GM19324 (cell line): ENCODE measurements around the gene NCOA1.
A peak's percentile ranks its signal among the peaks of the same experiment; 100 is the strongest.

Source experiments
- ATAC-seq: cut with Tn5 transposase; IDR thresholded peaks from one replicate; pipeline ENCODE4 v1.9.1; 2021; ENCODE audit warnings: mild to moderate bottlenecking, moderate library complexity; ENCODE audit not compliant: unreplicated experiment, low FRiP score

NCOA1 gene

GRCh38 chr2:24620936-24621335, 129.9 kb downstream of the NCOA1 start:
- no peak for ATAC-seq

GRCh38 chr2:24621779-24622538, 130.9 kb downstream of the NCOA1 start:
- no peak for ATAC-seq

DNA sequence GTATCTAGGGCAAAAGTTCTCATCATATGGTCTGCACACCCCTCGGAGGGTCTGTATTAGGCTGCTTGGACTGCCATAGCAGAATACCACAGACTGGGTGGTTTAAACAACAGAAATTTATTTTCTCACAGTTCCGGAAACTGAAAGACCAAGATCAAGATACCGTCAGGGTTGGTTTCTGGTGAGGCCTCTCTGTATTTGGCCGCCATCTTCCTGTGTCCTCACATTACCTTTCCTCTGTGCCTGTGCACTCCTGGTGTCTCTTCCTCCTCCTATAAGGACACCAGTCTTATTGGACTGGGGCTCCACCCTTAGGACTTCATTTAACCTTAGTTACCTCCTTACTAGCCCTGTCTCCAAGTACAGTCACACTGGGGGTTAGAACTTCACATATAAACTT, 132.5 kb downstream of the NCOA1 start:
- ATAC-seq, result no peak

- ATAC-seq, result no peak
These were observed 134.7 kb downstream of the NCOA1 start for GRCh38 chr2:24625728-24626127.

DNA sequence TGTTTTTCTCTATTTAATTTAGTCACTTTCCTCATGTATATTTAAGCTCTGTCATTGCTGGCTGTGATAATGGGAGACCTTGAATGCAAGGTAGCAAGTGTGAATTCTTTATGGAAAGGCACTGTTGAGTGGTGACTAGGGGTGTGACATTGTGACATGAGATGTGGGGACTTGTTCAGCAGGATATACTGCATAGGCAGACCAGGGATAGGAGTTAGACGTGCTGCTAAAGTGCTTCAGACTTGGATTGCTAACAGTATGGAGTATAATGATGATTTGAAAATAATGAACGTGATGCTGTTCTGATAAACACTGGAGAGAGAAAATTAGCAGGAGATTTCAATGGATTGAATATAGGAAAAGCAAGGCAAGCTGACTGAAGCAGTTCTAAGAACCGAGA, 135.1 kb downstream of the NCOA1 start:
- no peak for ATAC-seq

GRCh38 chr2:24628746-24629145, 137.7 kb downstream of the NCOA1 start:
- ATAC-seq, result no peak

DNA sequence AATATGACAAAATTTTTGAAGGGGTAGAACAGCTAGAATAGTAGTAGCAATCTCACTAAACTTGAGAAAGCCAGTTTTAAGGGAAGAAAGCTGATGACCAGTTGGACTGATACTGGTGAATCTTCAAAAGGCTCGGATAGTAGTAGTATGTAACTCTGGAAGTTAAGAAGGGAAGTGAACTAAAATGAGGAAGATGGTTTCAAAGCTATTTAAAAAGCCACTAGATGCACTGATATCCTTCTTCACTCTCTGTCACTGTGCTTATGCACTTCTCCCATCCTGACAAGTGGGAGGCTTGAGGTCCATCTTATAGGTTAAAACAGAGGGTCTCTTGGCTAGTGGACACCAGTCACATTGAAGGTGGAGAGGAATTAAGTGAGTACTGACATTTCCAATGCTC, 141.1 kb downstream of the NCOA1 start:
- no peak for ATAC-seq

- ATAC-seq, result no peak
These were observed 144.1 kb downstream of the NCOA1 start for GRCh38 chr2:24635181-24635580.

GRCh38 chr2:24638568-24638967, 147.5 kb downstream of the NCOA1 start:
- no peak for ATAC-seq

GRCh38 chr2:24642351-24642750, 151.3 kb downstream of the NCOA1 start:
- ATAC-seq, result no peak

DNA sequence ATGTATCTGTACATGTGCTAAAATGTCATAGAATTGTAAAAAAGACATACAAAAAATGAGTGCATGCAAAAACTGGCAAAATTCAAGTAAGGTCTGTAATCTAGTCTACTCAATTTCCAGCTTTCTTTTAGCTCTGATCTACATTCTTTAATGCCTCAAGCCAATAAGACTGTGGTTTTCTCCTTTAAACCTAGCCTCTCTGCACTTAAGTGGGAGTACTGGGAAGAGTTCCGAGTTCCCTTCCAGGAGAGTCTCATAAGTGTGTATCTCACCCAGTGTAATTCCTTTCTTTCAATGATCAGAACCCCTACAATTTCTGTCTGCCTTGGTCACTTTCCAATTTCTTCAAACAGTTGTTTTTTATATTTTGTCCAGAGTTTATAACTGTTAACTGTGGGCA, 152.0 kb downstream of the NCOA1 start:
- ATAC-seq, result no peak

GRCh38 chr2:24644032-24644431, 153.0 kb downstream of the NCOA1 start:
- no peak for ATAC-seq

DNA sequence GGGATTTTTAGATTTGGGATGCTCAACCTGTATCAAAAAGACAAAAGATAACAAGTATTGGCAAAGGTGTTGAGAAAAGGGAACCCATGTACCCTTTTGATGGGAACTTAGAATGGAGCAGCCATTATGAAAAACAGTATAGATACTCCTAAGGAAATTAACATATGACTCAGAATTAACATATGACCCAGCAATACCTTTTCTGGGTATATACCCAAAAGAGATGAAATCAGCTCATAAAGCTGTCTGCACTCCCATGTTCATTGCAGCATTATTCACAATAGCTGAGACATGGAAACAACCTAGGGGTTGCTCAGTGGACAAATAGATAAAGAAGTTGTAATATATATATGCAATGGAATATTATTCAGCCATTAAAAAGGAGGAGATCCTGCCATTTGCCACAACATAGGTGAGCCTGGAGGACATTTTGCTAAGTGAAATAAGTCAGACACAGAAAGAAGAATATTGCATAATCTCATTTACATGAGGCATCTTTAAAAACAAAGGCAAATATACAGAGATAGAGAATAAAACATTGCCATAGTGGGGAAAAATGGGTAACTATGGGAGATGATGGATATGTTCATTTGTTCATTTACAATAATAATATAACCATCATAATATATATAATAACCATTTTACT, 160.1 kb downstream of the NCOA1 start:
- ATAC-seq, result no peak

- no peak for ATAC-seq
These were observed 160.6 kb downstream of the NCOA1 start for GRCh38 chr2:24651643-24652003.

DNA sequence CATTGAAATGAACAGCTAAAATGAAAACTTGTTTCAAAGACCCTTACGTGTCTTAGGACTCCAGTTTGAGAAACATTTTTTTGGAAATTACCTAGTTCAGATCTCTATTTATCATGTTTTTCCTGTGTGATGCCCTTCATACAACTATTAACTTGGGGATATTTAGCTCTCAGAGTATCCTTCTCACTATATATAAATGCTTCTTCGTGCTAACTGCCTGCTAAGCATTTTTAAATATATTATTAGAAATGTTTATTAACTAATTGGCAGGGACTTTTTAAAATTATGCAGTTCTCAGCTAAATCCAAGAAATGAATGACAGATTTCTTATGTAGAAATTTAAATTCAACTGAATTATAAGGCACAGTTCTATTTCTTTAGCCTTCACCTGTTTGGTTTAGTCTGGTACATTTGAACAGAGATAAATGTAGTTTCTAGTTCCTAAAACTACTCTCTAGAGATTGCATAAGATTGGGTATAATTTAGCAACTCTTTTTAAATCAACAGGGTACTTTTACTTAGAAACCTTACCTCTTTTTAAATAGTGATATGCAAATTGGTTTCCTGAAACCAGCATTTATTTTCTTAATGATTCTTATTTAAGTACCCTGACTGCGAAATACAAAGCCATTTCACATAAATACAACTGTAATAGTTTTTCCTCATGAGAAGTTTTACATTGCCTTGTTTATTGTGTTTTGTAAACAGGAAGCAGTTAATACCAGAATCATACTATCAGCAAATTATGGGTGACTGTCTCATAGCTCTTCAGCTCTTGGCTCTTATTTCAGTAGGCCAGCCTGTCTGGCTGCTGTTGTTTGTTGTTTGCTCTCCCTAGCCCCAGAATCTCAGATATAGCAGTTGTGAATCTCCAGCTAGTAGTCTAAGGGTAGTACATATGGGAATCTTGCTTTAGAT, 161.5 kb downstream of the NCOA1 start:
- ATAC-seq, result peak; percentile 54

GRCh38 chr2:24657818-24658217, 166.8 kb downstream of the NCOA1 start:
- ATAC-seq, result no peak

GRCh38 chr2:24658531-24659202, 167.6 kb downstream of the NCOA1 start:
- ATAC-seq, result no peak

GRCh38 chr2:24659862-24660261, 168.8 kb downstream of the NCOA1 start:
- ATAC-seq, result no peak

DNA sequence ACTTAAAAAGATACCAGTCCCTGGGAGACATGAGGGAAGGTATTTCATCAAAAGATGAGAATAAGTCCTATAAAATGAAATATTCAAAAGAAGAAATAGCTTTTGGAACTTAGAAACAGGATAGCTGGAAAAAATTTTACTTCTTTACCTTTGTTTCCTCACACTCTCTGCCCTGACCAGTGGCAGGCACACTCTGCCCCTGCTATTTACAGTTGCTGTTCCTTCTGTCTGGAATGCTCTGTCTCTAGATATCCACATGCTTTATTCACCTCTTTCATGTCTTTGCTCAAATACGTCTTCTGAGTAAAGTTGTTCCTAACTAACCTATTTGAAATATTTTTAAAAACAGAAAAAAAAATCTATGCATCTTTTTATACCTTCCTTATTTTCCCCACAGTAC, 176.5 kb downstream of the NCOA1 start:
- no peak for ATAC-seq

DNA sequence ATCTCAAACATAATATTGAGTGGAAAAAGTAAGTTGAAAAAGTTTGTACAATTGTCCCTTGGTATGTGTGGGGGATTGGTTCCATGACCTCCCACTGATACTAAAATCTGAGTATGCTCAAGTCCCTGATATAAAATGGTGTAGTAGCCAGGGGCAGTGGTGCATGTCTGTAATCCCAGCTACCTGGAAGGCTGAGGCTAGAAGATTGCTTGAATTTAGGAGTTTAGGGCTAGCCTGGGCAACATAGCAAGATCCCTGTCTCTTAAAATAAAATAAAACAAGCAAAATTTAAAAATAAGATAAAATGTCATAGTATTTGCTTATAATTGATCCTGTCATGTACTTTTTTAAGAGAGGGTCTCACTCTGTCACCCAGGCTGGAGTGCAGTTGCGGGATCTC, 180.2 kb downstream of the NCOA1 start:
- ATAC-seq, result no peak

DNA sequence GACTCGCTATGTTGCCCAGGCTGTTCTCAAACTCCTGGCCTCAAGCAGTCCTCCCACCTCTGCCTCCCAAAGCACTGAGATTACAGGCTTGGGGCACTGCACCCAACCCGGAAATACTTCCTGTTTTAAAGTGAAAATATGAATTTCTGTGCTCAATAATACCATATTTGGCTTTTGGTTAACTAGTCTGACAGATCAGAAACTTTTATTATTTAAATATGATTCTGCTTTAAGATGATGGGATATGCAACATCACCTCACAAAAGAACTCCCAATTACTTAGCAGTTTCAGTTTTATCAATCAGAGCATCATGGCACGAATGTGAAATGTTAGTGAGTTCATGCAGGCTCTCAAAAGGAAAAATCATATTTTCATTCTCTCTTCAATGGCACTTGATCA, 181.5 kb downstream of the NCOA1 start:
- no peak for ATAC-seq
